K562 (cell line): ENCODE results near the gene NDUFB1. TPM values are rescaled to one million over a fixed set of nuclear protein-coding genes. Genes with fewer than 3 reads are reported as not detected.

Experiments used
- ATAC-seq: fragments of 200-7000 bp; cut with Tn5 transposase; 3 replicates; pipeline ENCODE4 v1.9.1; 2020; ENCODE audit warnings: moderate library complexity
- BruUV-seq: library from RNA; stranded (reverse); fragments of 400-500 nt; replicated peaks from 2 replicates; lab custom pipeline; 2021; lab: Mats Ljungman, UMichigan
- CTCF ChIA-PET: fragments of 300-600 bp; formaldehyde crosslinking; extraction: SDS; loops from one replicate; lab custom pipeline; 2021; ENCODE audit warnings: low intra/inter-chr PET ratio; lab: Yijun Ruan, JAX
- POLR2A ChIA-PET: fragments of 300-600, 350-650 bp; sonication (Branson Sonifier 250); formaldehyde crosslinking; extraction: SDS; loops from one replicate; lab custom pipeline; 2021; ENCODE audit warnings: antibody characterized with exemption, inconsistent platforms; lab: Yijun Ruan, JAX
- DNase-seq, 4 experiments: peaks; one replicate each; pipeline versions ENCODE4 v3.0.0 to v3.0.0-alpha.2; 2011 to 2018; ENCODE audit warnings: low spot score in 3 of 4, mixed read lengths in 3 of 4; ENCODE audit errors: extremely low read depth in 1 of 4
- FAIRE-seq: peaks from 2 replicates; lab custom pipeline; 2011; peaks lifted over from hg19 to GRCh38; lab: Jason Lieb, UNC
- H2AFZ ChIP-seq: 2 replicates; pipeline ENCODE4 v1.6.0; 2011; ENCODE audit warnings: low read depth, low read length, control low read depth, inconsistent platforms
- H3K27ac ChIP-seq: fragments of 200-600 bp; 3 replicates; pipeline ENCODE4 v1.8.0; 2011; ENCODE audit warnings: low read depth, mild to moderate bottlenecking, control low read depth, inconsistent platforms, low read length, moderate library complexity, mixed read lengths; ENCODE audit errors: extremely low read depth
- H3K27me3 ChIP-seq, 2 experiments: fragments of 300-600 bp in 1 of 2; 2 replicates in 1 of 2; 3 replicates in 1 of 2; pipeline versions ENCODE4 v1.6.0 to v1.8.0; 2011; ENCODE audit warnings: inconsistent platforms in 2 of 2, low read length in 2 of 2, mild to moderate bottlenecking in 1 of 2, mixed read lengths in 1 of 2, moderate library complexity in 1 of 2; ENCODE audit not compliant: control insufficient read depth in 2 of 2, insufficient read depth in 2 of 2
- H3K36me3 ChIP-seq: fragments of 300-600 bp; 3 replicates; pipeline ENCODE4 v1.8.0; 2011; ENCODE audit warnings: mild to moderate bottlenecking, low read length, inconsistent platforms; ENCODE audit not compliant: control insufficient read depth, insufficient read depth
- H3K4me1 ChIP-seq, 2 experiments: fragments of 200-600 bp in 1 of 2; replicated peaks in 1 of 2; 2 replicates in 1 of 2; 3 replicates in 1 of 2; pipeline versions ENCODE4 v1.5.1 to v1.8.0; 2011; ENCODE audit warnings: inconsistent platforms in 2 of 2, low read length in 2 of 2, mild to moderate bottlenecking in 1 of 2, mixed read lengths in 1 of 2, moderate library complexity in 1 of 2; ENCODE audit not compliant: control insufficient read depth in 2 of 2, insufficient read depth in 2 of 2
- H3K4me2 ChIP-seq: 2 replicates; pipeline ENCODE4 v1.6.1; 2011; ENCODE audit warnings: low read length, control low read depth, inconsistent platforms, mixed read lengths; ENCODE audit not compliant: insufficient read depth
- H3K4me3 ChIP-seq: fragments of 200-600 bp; sonication (generic), shearing (Covaris generic); 2 replicates; pipeline ENCODE4 v1.5.1; 2016; ENCODE audit warnings: control low read depth, inconsistent platforms
- H3K79me2 ChIP-seq: fragments of 200-600 bp; 3 replicates; pipeline ENCODE4 v1.8.0; 2011; ENCODE audit warnings: low read length, inconsistent platforms; ENCODE audit not compliant: control insufficient read depth, insufficient read depth
- H3K9ac ChIP-seq, 2 experiments: 2 replicates each; pipeline versions ENCODE4 v1.6.0 to v1.6.1; 2011; ENCODE audit warnings: low read depth in 2 of 2, low read length in 2 of 2, control low read depth in 1 of 2, inconsistent platforms in 1 of 2, mild to moderate bottlenecking in 1 of 2, mixed read lengths in 1 of 2; ENCODE audit not compliant: insufficient read depth in 1 of 2
- H3K9me1 ChIP-seq: one replicate; pipeline ENCODE4 v1.6.0; 2011; ENCODE audit warnings: inconsistent platforms, mild to moderate bottlenecking, low read length, moderate library complexity; ENCODE audit not compliant: control insufficient read depth, insufficient read depth
- H3K9me3 ChIP-seq: replicated peaks from 2 replicates; pipeline ENCODE4 v1.5.1; 2011; ENCODE audit warnings: low read depth, low read length, inconsistent platforms; ENCODE audit not compliant: control insufficient read depth, insufficient read depth
- H4K20me1 ChIP-seq: replicated peaks from 2 replicates; pipeline ENCODE4 v1.6.1; 2011; ENCODE audit warnings: low read length, inconsistent platforms, mixed read lengths; ENCODE audit not compliant: control insufficient read depth, insufficient read depth
- CBFA2T2 ChIP-seq: fragments of 450-650 bp; conservative IDR thresholded peaks from 2 replicates; pipeline ENCODE4 v1.6.1; 2017; ENCODE audit warnings: mild to moderate bottlenecking
- CBFA2T3 ChIP-seq: fragments of 450-650 bp; IDR thresholded peaks from 2 replicates; pipeline ENCODE4 v1.6.1; 2017
- EWSR1 ChIP-seq: fragments of 450-650 bp; IDR thresholded peaks from 2 replicates; pipeline ENCODE4 v1.6.1; 2018; ENCODE audit warnings: borderline replicate concordance, mild to moderate bottlenecking, low read depth, moderate library complexity; ENCODE audit not compliant: partially characterized antibody
- FOSL1 ChIP-seq: fragments of 200-800 bp; sonication (Bioruptor generic); conservative IDR thresholded peaks from 2 replicates; pipeline ENCODE4 v1.6.1; 2016; ENCODE audit warnings: missing genetic modification characterization, missing compliant biosample characterization
- HMG20A ChIP-seq: fragments of 450-650 bp; formaldehyde crosslinking; conservative IDR thresholded peaks from 2 replicates; pipeline ENCODE4 v1.4.0; 2020; ENCODE audit warnings: mild to moderate bottlenecking, mixed read lengths
- NUFIP1 ChIP-seq: fragments of 450-650 bp; IDR thresholded peaks from 2 replicates; pipeline ENCODE4 v1.6.1; 2018; ENCODE audit not compliant: partially characterized antibody
- TCF3 ChIP-seq: sonication (generic); formaldehyde crosslinking; IDR thresholded peaks from 2 replicates; pipeline ENCODE4 v1.4.0; 2020; ENCODE audit warnings: mild to moderate bottlenecking, missing genetic modification reagents
- ZBTB1 ChIP-seq: sonication (generic); formaldehyde crosslinking; IDR thresholded peaks from 2 replicates; pipeline ENCODE4 v1.8.1; 2023; ENCODE audit warnings: missing genetic modification reagents, low read depth, mild to moderate bottlenecking, borderline replicate concordance
- ZNF174 ChIP-seq: fragments of 250-450 bp; sonication (Bioruptor Pico); IDR thresholded peaks from 2 replicates; pipeline ENCODE4 v1.4.0; 2020; ENCODE audit warnings: mild to moderate bottlenecking
- ZNF354B ChIP-seq: fragments of 250-450 bp; sonication (Bioruptor Pico); IDR thresholded peaks from 2 replicates; pipeline ENCODE4 v1.4.0; 2020
- WGBS: fragments of 100-300 bp; shearing (Covaris generic); methylation state at CpG from one replicate; pipeline ENCODE4 v1.1.6; 2016; ENCODE audit warnings: low coverage, mixed read lengths; ENCODE audit not compliant: insufficient coverage; ENCODE audit errors: missing lambda C conversion rate; 5-methylcytosine and 5-hydroxymethylcytosine counted together
- in situ Hi-C: fragments of 300-500 bp; cut with MboI; formaldehyde crosslinking; loops from 4 replicates; pipeline ENCODE4 v1.15.0; 2018; ENCODE audit warnings: inconsistent platforms, mixed read lengths
- intact Hi-C: fragments of 100-400 bp; cut with micrococcal nuclease; formaldehyde crosslinking; loops from 2 replicates; pipeline ENCODE4 v1.14.2; 2022
- polyA plus RNA-seq, 8 experiments: library from polyadenylated mRNA; depleted of rRNA in 4 of 8; stranded (reverse) in 5 of 8; unstranded in 3 of 8; fragments of >200 nt; fragmentation: Nextera tagmentation in 2 of 8; fragmentation: Illumina TruSeq in 1 of 8; extraction: Ambion mirVana in 2 of 8; extraction: Trizol in 1 of 8; gene quantifications; 2 replicates each; pipeline versions ENCODE4 v1.2.1 to v1.2.3, GENCODE V29; 2011 to 2014; ENCODE audit warnings: inconsistent platforms in 1 of 8, missing spikeins in 1 of 8
- total RNA-seq, 7 experiments: library from RNA; depleted of rRNA in 6 of 7; stranded (reverse); fragments of >200 nt in 6 of 7; fragmentation: Illumina TruSeq in 2 of 7; extraction: Trizol in 2 of 7; gene quantifications; 2 replicates each; pipeline versions ENCODE4 v1.2.1 to v1.2.3, GENCODE V29; 2011 to 2021; ENCODE audit warnings: low replicate concordance in 1 of 7

Gene NDUFB1
- total and polyA plus RNA-seq, 9 of the 15 experiments (the other 6 are each of a cell fraction or from before 2014, with no cell fraction given): 102 to 767 (median 325) TPM

- ATAC-seq (no peak), FAIRE-seq (no peak), DNase-seq (no peak)
- H3K4me2 ChIP-seq: no peak overlapping the region
- no peaks in the 10 kb centered on the region for H3K79me2 ChIP-seq
- ChIA-PET CTCF (no interaction called here), POLR2A (interaction anchor here (1.2 to 1.5 kb wide), 2 partner anchors 11 to 23 kb away, joined by 3 to 4 read pairs; partner anchors contain the start of genes CPSF2 and NDUFB1)
- no peak overlapping the region for H3K4me3 ChIP-seq
- no peaks in the 10 kb centered on the region for H3K9me3 ChIP-seq
- H3K9ac ChIP-seq: no peak overlapping the region
- no TSS peak for BruUV-seq
- no peak overlapping the region for H2AFZ ChIP-seq
- no peak overlapping the region for H3K27ac ChIP-seq
- H4K20me1 ChIP-seq: no peaks in the 10 kb centered on the region
- in situ Hi-C loops: no loop called here
- H3K36me3 ChIP-seq: peaks cover 77% of the 10 kb centered on the region
- H3K27me3 ChIP-seq: no peaks in the 10 kb centered on the region
- no peaks in the 10 kb centered on the region for H3K9me1 ChIP-seq
- 73% methylated on average over 2 of the region's 2 CpGs for WGBS
- intact Hi-C loops: no loop called here
- TF ChIP-seq ZBTB1 (CRISPR knock-in tag) (no peak), NUFIP1 (no peak), ZNF174 (CRISPR knock-in tag) (no peak), FOSL1 (0 out of 2 replicates have a peak, but pooled peaks have one; percentile 16)
- TF ChIP-seq, all 486 proteins: peak for 1
- H3K4me1 ChIP-seq: peaks cover 0 to 2% of the 10 kb centered on the region in 2 experiments; a peak in 2 of 5 replicates
These were observed 23.2 kb upstream of the NDUFB1 start for GRCh38 chr14:92144708-92145107.

DNA sequence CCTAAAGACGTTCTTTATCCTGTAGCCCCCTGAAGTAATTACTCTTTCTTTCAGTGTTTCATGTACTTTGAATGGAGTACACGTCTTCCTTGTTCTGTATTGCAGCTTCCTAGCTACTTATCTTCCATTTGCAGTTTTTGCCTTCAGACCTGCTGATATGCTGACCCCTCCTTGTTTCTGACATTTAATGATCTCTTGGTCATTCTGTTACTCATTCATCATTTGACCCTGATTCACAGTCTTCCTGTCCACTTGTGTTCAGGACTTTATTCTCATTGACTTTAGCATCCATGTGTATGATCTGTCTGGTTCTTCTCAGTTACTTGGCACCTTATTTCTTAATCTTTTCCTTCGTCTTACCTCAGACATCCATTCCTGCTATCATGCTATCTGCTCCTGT is 22.5 kb upstream of the NDUFB1 start:
- Histone ChIP-seq H3K9me1 (no peaks in the 10 kb centered on the region), H3K4me1 (peaks cover 0 to 2% of the 10 kb centered on the region in 2 experiments; a peak in 2 of 5 replicates), H3K36me3 (peaks cover 73% of the 10 kb centered on the region), H3K4me2 (no peak overlapping the region; the same call in 1 of the 2 replicates), H4K20me1 (no peaks in the 10 kb centered on the region), H3K27me3 (no peaks in the 10 kb centered on the region), H3K79me2 (no peaks in the 10 kb centered on the region), H2AFZ (no peak overlapping the region), H3K9me3 (no peaks in the 10 kb centered on the region), H3K27ac (no peak overlapping the region), H3K4me3 (no peak overlapping the region), H3K9ac (no peak overlapping the region)
- CTCF ChIA-PET: no interaction called here
- intact Hi-C loops (no loop called here), in situ Hi-C loops (no loop called here)
- BruUV-seq: no TSS peak
- POLR2A ChIA-PET: interaction anchor here (1.2 kb wide), 1 partner anchor 22 kb away, joined by 4 read pairs; the partner anchor contains the start of genes CPSF2 and NDUFB1
- TF ChIP-seq ZNF354B (CRISPR knock-in tag): no peak
- TF ChIP-seq HMG20A (CRISPR knock-in tag): no peak
- TF ChIP-seq TCF3 (CRISPR knock-in tag): peak; percentile 46; the same call in 1 of the 2 replicates
- TF ChIP-seq EWSR1: no peak
- peak; percentile 17; the same call in 1 of the 2 replicates for TF ChIP-seq CBFA2T2
- TF ChIP-seq CBFA2T3: peak; percentile 60
- ATAC-seq (no peak), DNase-seq (peak in 1 of 4 experiments; percentile 11), FAIRE-seq (no peak)
- 35% methylated on average over 3 of the region's 3 CpGs for WGBS
